GM12874 (cell line): Measurements from ENCODE around the gene MRPS30.

Experiments used
- CTCF ChIP-seq: IDR thresholded peaks from 2 replicates; pipeline ENCODE4 v1.5.1; 2011; ENCODE audit warnings: low read depth, mild to moderate bottlenecking, control low read depth, low read length, moderate library complexity; ENCODE audit not compliant: insufficient read depth

Gene MRPS30

GRCh38 chr5:44783634-44784315 is 25.0 kb upstream of the MRPS30 start:
- no peak for TF ChIP-seq CTCF

GRCh38 chr5:44787731-44788130 is 21.0 kb upstream of the MRPS30 start:
- TF ChIP-seq CTCF = no peak

- TF ChIP-seq CTCF = no peak
Measured at GRCh38 chr5:44794371-44794770, 14.4 kb upstream of the MRPS30 start.

- no peak for TF ChIP-seq CTCF
Measured at GRCh38 chr5:44795496-44795895, 13.3 kb upstream of the MRPS30 start.

GRCh38 chr5:44797841-44798240 is 10.9 kb upstream of the MRPS30 start:
- TF ChIP-seq CTCF = no peak

GRCh38 chr5:44801992-44802391 is 6.8 kb upstream of the MRPS30 start:
- no peak for TF ChIP-seq CTCF

GRCh38 chr5:44806608-44807007 is 2.1 kb upstream of the MRPS30 start:
- TF ChIP-seq CTCF = no peak
